IMR-90 (cell line): Measurements from ENCODE around the gene SREK1IP1. TPM values are rescaled to one million over a fixed set of nuclear protein-coding genes. Genes with fewer than 3 reads are reported as not detected.

ENCODE experiments used
- ATAC-seq: fragments of 200-7000 bp; cut with Tn5 transposase; 2 replicates; pipeline ENCODE4 v1.9.1; 2020; ENCODE audit warnings: low read depth, mild to moderate bottlenecking, moderate library complexity
- BruUV-seq: library from RNA; stranded (reverse); fragments of 400-500 nt; replicated peaks from 2 replicates; lab custom pipeline; 2021; lab: Mats Ljungman, UMichigan
- CTCF ChIA-PET: fragments of 300-600 bp; formaldehyde crosslinking; extraction: SDS; loops from one replicate; lab custom pipeline; 2021; ENCODE audit warnings: antibody characterized with exemption; lab: Yijun Ruan, JAX
- POLR2A ChIA-PET: fragments of 300-600 bp; sonication (Branson Sonifier 250); formaldehyde crosslinking; loops from one replicate; lab custom pipeline; 2022; ENCODE audit warnings: antibody characterized with exemption; ENCODE audit not compliant: unreplicated experiment; lab: Charles Lee
- DNase-seq: peaks from one replicate; pipeline ENCODE4 v3.0.0; 2013
- H2AFZ ChIP-seq: replicated peaks from 2 replicates; pipeline ENCODE3; 2013; ENCODE audit warnings: low read length, mild to moderate bottlenecking; ENCODE audit not compliant: poor library complexity
- H2AK5ac ChIP-seq: 2 replicates; pipeline ENCODE4 v1.6.1; 2013; ENCODE audit warnings: low read depth, low read length, inconsistent platforms
- H2AK9ac ChIP-seq: replicated peaks from 2 replicates; pipeline ENCODE3; 2013; ENCODE audit warnings: mild to moderate bottlenecking, low read depth, low read length, moderate library complexity; ENCODE audit not compliant: poor library complexity
- H2BK120ac ChIP-seq: 2 replicates; pipeline ENCODE4 v1.6.1; 2013; ENCODE audit warnings: low read depth, low read length, inconsistent platforms
- H2BK15ac ChIP-seq: 3 replicates; pipeline ENCODE4 v1.6.1; 2013; ENCODE audit warnings: low read depth, low read length, inconsistent platforms
- H2BK20ac ChIP-seq: 2 replicates; pipeline ENCODE4 v1.6.1; 2013; ENCODE audit warnings: low read depth, mild to moderate bottlenecking, inconsistent platforms, low read length, moderate library complexity
- H2BK5ac ChIP-seq: 2 replicates; pipeline ENCODE4 v1.6.1; 2013; ENCODE audit warnings: mild to moderate bottlenecking, low read depth, low read length, inconsistent platforms; ENCODE audit not compliant: poor library complexity, severe bottlenecking
- H3K14ac ChIP-seq: replicated peaks from 2 replicates; pipeline ENCODE4 v1.6.1; 2013; ENCODE audit warnings: low read depth, low read length, inconsistent platforms
- H3K18ac ChIP-seq: 2 replicates; pipeline ENCODE4 v1.6.1; 2013; ENCODE audit warnings: low read depth, low read length, control low read depth
- H3K23ac ChIP-seq: 2 replicates; pipeline ENCODE4 v1.6.1; 2013; ENCODE audit warnings: low read depth, low read length, inconsistent platforms
- H3K27ac ChIP-seq: 2 replicates; pipeline ENCODE4 v1.5.1; 2013; ENCODE audit warnings: mild to moderate bottlenecking, control low read depth, low read length; ENCODE audit not compliant: insufficient read depth
- H3K27me3 ChIP-seq: 2 replicates; pipeline ENCODE4 v1.6.1; 2013; ENCODE audit warnings: low read length; ENCODE audit not compliant: control insufficient read depth, insufficient read depth
- H3K36me3 ChIP-seq: 2 replicates; pipeline ENCODE4 v1.6.1; 2013; ENCODE audit warnings: low read length, mixed read lengths; ENCODE audit not compliant: control insufficient read depth, insufficient read depth
- H3K4ac ChIP-seq: 2 replicates; pipeline ENCODE4 v1.6.1; 2013; ENCODE audit warnings: low read depth, low read length, inconsistent platforms
- H3K4me1 ChIP-seq: 2 replicates; pipeline ENCODE4 v1.6.1; 2013; ENCODE audit warnings: low read length, mixed read lengths; ENCODE audit not compliant: control insufficient read depth, insufficient read depth
- H3K4me2 ChIP-seq: 2 replicates; pipeline ENCODE4 v1.6.1; 2013; ENCODE audit warnings: low read depth, mild to moderate bottlenecking, control low read depth, low read length, moderate library complexity
- H3K4me3 ChIP-seq: 2 replicates; pipeline ENCODE4 v1.5.1; 2013; ENCODE audit warnings: low read depth, mild to moderate bottlenecking, control low read depth, low read length, moderate library complexity; ENCODE audit not compliant: insufficient read depth
- H3K56ac ChIP-seq: 2 replicates; pipeline ENCODE4 v1.6.1; 2013; ENCODE audit warnings: low read length, inconsistent platforms; ENCODE audit not compliant: insufficient read depth; ENCODE audit errors: extremely low read depth
- H3K79me1 ChIP-seq, 2 experiments: 2 replicates each; pipeline ENCODE4 v1.6.1; 2013; ENCODE audit warnings: low read length in 2 of 2, inconsistent platforms in 1 of 2, low read depth in 1 of 2
- H3K9ac ChIP-seq: 2 replicates; pipeline ENCODE4 v1.6.1; 2013; ENCODE audit warnings: low read depth, low read length, control low read depth
- H3K9me1 ChIP-seq: 2 replicates; pipeline ENCODE4 v1.6.1; 2013; ENCODE audit warnings: low read length, inconsistent platforms; ENCODE audit not compliant: insufficient read depth
- H3K9me3 ChIP-seq: 2 replicates; pipeline ENCODE4 v1.6.1; 2013; ENCODE audit warnings: low read length; ENCODE audit not compliant: control insufficient read depth, insufficient read depth
- H4K20me1 ChIP-seq: 2 replicates; pipeline ENCODE4 v1.6.1; 2013; ENCODE audit warnings: low read length, inconsistent platforms; ENCODE audit not compliant: insufficient read depth
- H4K5ac ChIP-seq: 2 replicates; pipeline ENCODE4 v1.6.1; 2013; ENCODE audit warnings: mild to moderate bottlenecking, low read depth, low read length, control low read depth
- H4K8ac ChIP-seq, 2 experiments: 2 replicates each; pipeline ENCODE4 v1.6.1; 2013; ENCODE audit warnings: low read depth in 2 of 2, low read length in 2 of 2, control low read depth in 1 of 2, inconsistent platforms in 1 of 2
- H4K91ac ChIP-seq: 2 replicates; pipeline ENCODE4 v1.6.1; 2013; ENCODE audit warnings: low read depth, low read length, inconsistent platforms; ENCODE audit not compliant: insufficient read depth
- CHD1 ChIP-seq: IDR thresholded peaks from 2 replicates; pipeline ENCODE4 v1.6.1; 2012; ENCODE audit warnings: low read depth, low read length, improper control_type of control experiment
- NFE2L2 ChIP-seq: fragments of 150-350 bp; IDR thresholded peaks from 2 replicates; pipeline ENCODE4 v1.6.1; 2016; ENCODE audit warnings: low read depth, mild to moderate bottlenecking, low read length
- RAD21 ChIP-seq: IDR thresholded peaks from 2 replicates; pipeline ENCODE4 v1.6.1; 2012; ENCODE audit warnings: low read length, improper control_type of control experiment
- RFX5 ChIP-seq: IDR thresholded peaks from 2 replicates; pipeline ENCODE4 v1.8.0; 2012; ENCODE audit warnings: low read depth, mild to moderate bottlenecking, low read length, moderate library complexity
- WGBS, 2 experiments: methylation state at CpG; one replicate each; pipeline versions ENCODE4 v1.1.5 to v1.1.7; 2013; ENCODE audit warnings: missing lambda C conversion rate in 2 of 2; ENCODE audit not compliant: insufficient read length in 1 of 2; ENCODE audit errors: extremely low coverage in 2 of 2; 5-methylcytosine and 5-hydroxymethylcytosine counted together
- dilution Hi-C: fragments of 300-500 bp; cut with HindIII; formaldehyde crosslinking; loops from one replicate; pipeline ENCODE4 v1.14.3; 2018; ENCODE audit warnings: low sequenced_read_pairs; ENCODE audit not compliant: unreplicated experiment
- in situ Hi-C: fragments of 300-500 bp; cut with MboI; formaldehyde crosslinking; loops from 3 replicates; pipeline ENCODE4 v1.14.3; 2019; ENCODE audit warnings: low sequenced_read_pairs, inconsistent platforms, mixed read lengths
- intact Hi-C: fragments of 100-400 bp; cut with micrococcal nuclease; formaldehyde crosslinking; loops from 2 replicates; pipeline ENCODE4 v1.10.0; 2022
- polyA plus RNA-seq, 3 experiments: library from polyadenylated mRNA; depleted of rRNA; stranded (reverse); fragments of >200 nt; gene quantifications; 2 replicates each; pipeline ENCODE4 v1.2.3, GENCODE V29; 2012; ENCODE audit warnings: low replicate concordance in 1 of 3
- total RNA-seq: library from RNA; depleted of rRNA; stranded (reverse); fragments of >200 nt; gene quantifications from 2 replicates; pipeline ENCODE4 v1.2.3, GENCODE V29; 2012
- TF ChIP-seq, protein P1 (sequence below): fragments of 150-350 bp; IDR thresholded peaks from 2 replicates; pipeline ENCODE4 v1.6.1; 2017; ENCODE audit warnings: mild to moderate bottlenecking, antibody characterized with exemption, low read length, low read depth

Gene SREK1IP1
- total and polyA plus RNA-seq, 2 of the 4 experiments (the other 2 are of a cell fraction) = 3.3 to 6.5 TPM

DNA sequence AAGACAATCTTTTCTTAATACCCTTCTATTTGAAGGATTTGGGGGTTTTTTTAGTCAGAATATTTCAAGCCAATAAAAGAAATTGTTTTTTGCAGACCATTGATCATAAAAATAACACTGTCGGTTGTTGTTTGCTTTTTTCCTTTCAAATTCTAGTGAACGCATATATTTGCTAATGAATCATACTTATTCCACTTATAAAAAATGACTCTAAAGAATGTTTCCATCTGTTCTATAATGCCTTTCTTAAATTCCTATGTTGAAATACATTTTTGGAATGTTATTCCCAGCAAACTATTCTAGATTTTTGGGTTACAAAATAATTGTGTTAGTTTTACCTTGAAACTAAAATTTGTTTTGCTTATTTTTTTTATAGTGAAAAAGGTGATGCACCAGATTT is 32.4 kb upstream of the SREK1IP1 start:
- no TSS peak for BruUV-seq
- H3K23ac ChIP-seq = no peak overlapping the region
- no peaks in the 10 kb centered on the region for H4K20me1 ChIP-seq
- H2BK15ac ChIP-seq = no peak overlapping the region
- H2BK20ac ChIP-seq = no peak overlapping the region
- peaks cover 2% of the 10 kb centered on the region for H3K4me1 ChIP-seq
- H2AK9ac ChIP-seq = no peak overlapping the region
- intact Hi-C loops = no loop called here
- H4K8ac ChIP-seq = no peak overlapping the region
- no peak overlapping the region; the same call in 1 of the 2 replicates for H4K5ac ChIP-seq
- in situ Hi-C loops = no loop called here
- no peak overlapping the region for H2AK5ac ChIP-seq
- no peak overlapping the region for H4K91ac ChIP-seq
- H3K4me3 ChIP-seq = no peak overlapping the region
- no CpG with 5 or more reads among the region's 2 CpGs for WGBS, 2 experiments
- H3K56ac ChIP-seq = no peak overlapping the region
- no peak overlapping the region for H3K14ac ChIP-seq
- ChIA-PET POLR2A (no interaction called here), CTCF (no interaction called here)
- TF ChIP-seq RFX5 (no peak), RAD21 (no peak), NFE2L2 (no peak), CHD1 (no peak)
- TF ChIP-seq, protein P1, sequence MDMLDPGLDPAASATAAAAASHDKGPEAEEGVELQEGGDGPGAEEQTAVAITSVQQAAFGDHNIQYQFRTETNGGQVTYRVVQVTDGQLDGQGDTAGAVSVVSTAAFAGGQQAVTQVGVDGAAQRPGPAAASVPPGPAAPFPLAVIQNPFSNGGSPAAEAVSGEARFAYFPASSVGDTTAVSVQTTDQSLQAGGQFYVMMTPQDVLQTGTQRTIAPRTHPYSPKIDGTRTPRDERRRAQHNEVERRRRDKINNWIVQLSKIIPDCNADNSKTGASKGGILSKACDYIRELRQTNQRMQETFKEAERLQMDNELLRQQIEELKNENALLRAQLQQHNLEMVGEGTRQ = no peak
- no peak overlapping the region for H3K27ac ChIP-seq
- peak; percentile 40 for ATAC-seq
- no peak overlapping the region for H2BK120ac ChIP-seq
- no peaks in the 10 kb centered on the region for H3K36me3 ChIP-seq
- H3K4me2 ChIP-seq = no peak overlapping the region
- no peaks in the 10 kb centered on the region for H3K79me1 ChIP-seq
- H3K9me3 ChIP-seq = no peaks in the 10 kb centered on the region
- no peak overlapping the region for H3K4ac ChIP-seq
- H2AFZ ChIP-seq = no peak overlapping the region
- no peaks in the 10 kb centered on the region for H3K9me1 ChIP-seq
- H3K18ac ChIP-seq = peak overlapping the region; percentile 36; the same call in 1 of the 2 replicates
- no peak overlapping the region for H3K9ac ChIP-seq
- no peaks in the 10 kb centered on the region for H3K27me3 ChIP-seq
- dilution Hi-C loops = no loop called here
- DNase-seq = no peak
- H2BK5ac ChIP-seq = no peak overlapping the region
